Pons (tissue), 1 donor: ENCODE data around the gene DNAL4.
A peak's percentile ranks its signal among the peaks of the same experiment; 100 is the strongest.
"Not testable (repeated sequence)": the region's sequence is repeated elsewhere in the genome, so short reads cannot be mapped to it uniquely, and the experiment has no call there.

Source experiments
- DNase-seq: peaks from one replicate; pipeline ENCODE4 v3.0.0-alpha.2; 2016; ENCODE audit warnings: low spot score

Gene DNAL4

DNA sequence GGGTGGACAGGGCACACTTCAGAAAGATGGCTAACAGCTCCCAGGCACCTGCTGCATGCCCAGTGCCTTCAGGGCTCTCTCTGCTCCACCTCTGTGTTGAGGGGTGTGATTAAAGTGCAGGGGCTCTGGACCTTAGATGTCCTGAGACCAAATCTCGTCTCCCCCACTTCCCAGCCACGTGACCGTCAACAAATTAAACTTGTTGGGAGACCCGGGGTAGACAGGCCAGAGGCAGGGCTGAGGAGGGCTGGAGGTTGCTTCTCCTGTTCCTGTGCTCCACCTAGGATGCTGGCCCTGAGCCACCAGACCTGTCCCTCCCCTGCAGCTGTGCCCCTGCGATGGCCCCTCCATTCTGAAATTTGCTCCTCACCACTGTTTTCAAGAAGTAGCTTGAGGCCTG, 32.9 kb upstream of the DNAL4 start:
- no peak for DNase-seq

- DNase-seq = no peak
These were observed 32.4 kb upstream of the DNAL4 start for GRCh38 chr22:38826386-38826785.

DNA sequence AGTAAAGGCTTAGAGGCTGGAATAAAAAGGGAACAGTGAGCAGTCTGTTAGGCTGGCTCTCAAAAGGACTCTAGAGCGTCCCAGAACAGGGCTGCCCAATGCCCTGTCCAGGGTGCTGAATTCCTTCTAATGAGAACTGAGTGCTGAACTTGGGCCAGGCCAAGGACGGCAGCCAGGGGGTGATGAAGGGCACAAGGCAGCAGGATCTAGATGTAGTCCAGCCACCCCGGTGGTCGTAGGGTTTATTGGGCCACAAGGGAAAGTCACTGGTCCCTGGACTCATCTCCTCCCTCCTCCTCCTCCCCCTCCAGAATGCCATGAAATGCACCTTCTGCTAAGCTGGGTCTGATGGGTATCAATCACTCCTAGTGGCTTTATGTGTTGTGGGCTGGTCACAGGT, 30.6 kb upstream of the DNAL4 start:
- DNase-seq = peak; percentile 85

DNA sequence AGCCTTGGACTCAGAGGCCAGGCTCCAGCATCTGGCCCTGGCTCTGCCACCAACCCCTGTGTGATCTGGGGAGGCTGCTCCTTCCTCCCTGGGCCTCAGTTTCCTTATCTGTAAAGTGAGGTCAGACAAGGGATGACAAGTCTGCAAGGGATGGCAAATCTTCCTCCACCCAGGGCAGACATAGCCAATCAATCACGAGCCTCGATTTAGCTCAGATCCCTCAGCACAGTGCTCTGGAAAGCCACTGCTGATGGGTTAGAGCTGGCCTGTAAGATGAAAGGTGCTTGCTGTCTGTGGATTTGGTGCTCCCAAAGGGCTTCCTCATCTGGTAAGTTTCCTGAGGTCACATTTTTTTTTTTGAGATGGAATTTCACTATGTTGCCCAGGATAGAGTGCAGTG, 29.7 kb upstream of the DNAL4 start:
- no peak for DNase-seq

DNA sequence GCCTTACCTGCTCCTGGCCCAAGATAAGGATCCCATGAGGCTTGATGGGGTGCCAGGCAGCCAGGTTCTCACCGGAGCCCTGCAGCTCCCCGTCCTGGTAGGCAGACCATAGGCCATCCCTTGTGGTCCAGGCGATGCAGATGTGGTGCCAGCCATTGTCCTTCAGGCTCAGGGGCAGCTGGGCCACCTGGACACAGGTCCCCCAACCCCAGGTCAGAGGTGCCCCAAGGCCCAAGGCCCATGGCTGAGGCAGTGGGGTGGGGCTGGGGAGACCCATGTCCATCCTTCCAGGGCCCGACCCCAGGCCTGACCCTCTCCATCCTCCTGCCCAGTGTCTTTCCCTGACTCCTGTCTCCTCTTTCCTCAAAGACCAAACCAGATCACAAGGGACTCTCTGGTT, 29.1 kb upstream of the DNAL4 start:
- DNase-seq = no peak

- DNase-seq = no peak
These were observed 26.1 kb upstream of the DNAL4 start for GRCh38 chr22:38820020-38820419.

- DNase-seq = no peak
These were observed 25.5 kb upstream of the DNAL4 start for GRCh38 chr22:38819387-38819940.

GRCh38 chr22:38817196-38817595, 23.3 kb upstream of the DNAL4 start:
- DNase-seq = no peak

GRCh38 chr22:38815842-38816241, 21.9 kb upstream of the DNAL4 start:
- no peak for DNase-seq

GRCh38 chr22:38811241-38811640, 17.3 kb upstream of the DNAL4 start:
- DNase-seq = no peak

DNA sequence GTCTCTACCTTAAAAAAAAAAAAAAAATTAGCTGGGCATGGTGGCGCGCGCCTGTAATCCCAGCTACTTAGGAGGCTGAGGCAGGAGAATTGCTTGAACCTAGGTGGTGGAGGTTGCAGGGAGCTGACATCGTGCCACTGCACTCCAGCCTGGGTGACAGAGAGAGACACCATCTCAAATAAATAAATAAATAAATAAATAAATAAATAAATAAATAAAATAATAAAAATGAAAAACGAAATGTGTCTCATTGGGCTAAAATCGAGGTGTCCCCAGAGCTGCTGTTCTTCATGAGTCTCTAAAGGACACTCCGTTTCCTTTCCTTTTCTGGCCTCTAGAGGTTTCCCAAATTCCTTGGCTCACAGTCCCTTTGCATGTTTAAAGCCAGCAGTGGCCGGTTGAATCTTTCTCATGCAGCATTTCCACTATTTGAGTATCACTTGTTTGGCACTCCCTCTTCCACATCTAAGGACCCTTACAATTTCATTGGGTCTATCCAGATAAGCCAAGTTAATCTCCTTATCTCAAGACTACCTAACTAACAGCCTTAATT, 11.2 kb upstream of the DNAL4 start:
- not testable (repeated sequence) for DNase-seq

- peak; percentile 52 for DNase-seq
These were observed 8.8 kb upstream of the DNAL4 start for GRCh38 chr22:38802671-38803121.

GRCh38 chr22:38799265-38800002, 5.5 kb upstream of the DNAL4 start:
- no peak for DNase-seq

GRCh38 chr22:38798496-38798895, 4.6 kb upstream of the DNAL4 start:
- no peak for DNase-seq

DNA sequence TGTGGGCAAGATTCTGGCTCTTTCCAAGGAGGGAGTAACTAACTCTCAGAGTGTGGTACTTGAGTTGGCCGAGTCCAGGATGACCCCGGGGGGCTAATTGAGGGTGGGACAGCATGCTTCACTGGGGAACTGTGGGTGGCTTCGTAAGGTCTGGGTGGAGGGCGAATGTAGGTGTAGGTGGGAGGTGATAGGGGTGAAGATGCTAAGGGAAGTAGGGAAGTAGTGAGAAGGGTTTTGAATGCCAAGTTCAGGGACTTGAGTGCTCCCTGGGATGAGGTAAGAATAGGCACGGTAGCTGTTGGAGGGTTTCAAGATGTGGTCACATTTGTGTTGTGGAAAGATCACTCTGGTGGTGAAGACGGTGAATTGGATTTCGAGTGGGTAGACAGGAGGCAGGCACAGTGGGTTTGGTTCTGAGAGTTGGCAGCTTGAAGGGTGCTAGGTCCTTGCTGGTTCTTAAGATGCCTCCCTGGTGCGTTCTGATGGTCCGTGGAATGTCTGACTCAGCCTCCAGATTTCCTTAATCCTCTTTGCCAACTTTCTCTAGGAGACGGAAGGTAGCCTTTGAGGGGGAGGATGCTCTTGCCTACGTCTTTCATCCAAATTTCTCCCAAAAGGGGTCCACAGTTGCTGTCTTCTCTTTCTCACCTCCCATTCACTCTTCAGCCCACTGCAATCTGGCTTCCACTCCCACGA, 2.5 kb upstream of the DNAL4 start:
- no peak for DNase-seq

- DNase-seq = no peak
These were observed 1.6 kb upstream of the DNAL4 start for GRCh38 chr22:38795569-38795968.

GRCh38 chr22:38793317-38793716, 626 bp downstream of the DNAL4 start:
- no peak for DNase-seq

GRCh38 chr22:38792833-38793232, 1.1 kb downstream of the DNAL4 start:
- no peak for DNase-seq

DNA sequence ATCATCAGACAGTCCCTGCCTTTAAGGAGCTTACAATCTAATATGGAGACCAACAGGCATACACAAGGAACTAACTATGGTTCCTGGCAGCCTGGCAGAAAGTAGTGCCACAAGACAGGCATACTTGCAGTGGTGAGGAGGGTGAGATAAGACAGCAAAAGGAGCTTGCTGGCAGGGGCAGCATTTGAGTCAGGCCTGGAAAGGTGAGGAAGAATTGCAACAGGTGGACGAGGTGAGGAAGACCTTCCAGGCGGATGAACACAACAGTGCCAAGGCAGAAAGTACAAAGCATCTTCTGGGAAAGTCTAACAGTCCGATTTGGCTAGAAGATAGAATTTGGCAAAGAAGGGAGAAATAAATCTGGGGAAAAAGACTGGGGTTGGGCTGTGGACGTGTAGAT, 4.3 kb downstream of the DNAL4 start:
- DNase-seq = no peak

- DNase-seq = no peak
These were observed 5.1 kb downstream of the DNAL4 start for GRCh38 chr22:38788846-38789245.

DNA sequence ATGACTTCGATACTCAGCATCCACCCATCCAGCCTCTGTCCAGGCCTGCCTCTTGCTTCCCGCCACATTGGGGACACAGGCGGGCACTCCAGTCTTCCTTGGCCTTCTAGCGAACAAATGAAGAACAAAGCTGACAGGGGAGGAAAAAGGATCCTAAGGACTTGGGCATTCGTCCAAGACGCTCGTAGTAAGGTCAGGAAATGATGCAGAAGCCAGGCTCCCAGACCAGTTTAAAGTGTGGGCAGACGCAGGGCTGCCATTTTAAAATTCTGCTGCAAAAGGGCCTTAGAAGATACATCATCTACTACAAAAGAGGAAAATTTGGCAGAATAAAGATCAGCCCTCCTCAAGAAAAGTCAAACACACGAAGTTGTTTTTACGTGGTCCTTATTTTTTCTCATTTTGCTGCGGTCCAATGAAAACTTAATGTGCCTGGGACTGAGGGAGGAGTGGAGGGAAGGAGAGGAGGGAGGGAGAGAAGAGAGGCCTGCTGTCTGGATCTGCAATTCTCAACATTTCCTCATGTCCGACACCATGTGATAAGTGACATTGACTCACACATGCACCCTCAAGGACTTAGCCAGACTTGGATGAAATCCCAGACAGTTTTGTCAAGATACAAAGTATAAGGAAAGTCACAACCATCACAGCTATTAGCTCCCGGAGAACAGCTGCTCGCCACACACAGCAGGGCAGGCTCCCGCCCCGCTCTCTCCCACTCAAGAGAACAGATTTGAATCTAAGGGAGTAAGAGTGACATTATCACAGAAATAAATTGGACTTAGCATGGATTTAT, 5.7 kb downstream of the DNAL4 start:
- peak; percentile 72 for DNase-seq

DNA sequence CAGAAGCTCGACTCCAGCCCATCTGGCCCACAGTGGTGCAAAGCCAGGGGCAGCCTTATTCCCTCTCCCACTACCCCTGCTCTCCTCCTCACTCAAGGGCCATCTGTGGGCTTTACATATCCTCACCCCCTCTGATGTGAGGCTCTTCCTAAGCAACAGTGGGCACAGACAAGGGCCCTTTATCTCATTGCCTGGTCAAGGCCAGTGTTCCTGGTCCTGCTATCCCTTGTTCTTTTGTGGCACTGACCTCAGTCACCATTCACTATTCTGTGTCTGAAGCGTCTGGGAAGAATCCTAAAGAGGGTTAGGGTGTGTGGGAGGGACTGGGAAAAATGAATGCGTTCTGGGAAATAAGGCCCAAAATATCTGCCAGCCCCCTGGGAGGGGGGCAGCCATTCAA, 7.3 kb downstream of the DNAL4 start:
- peak; percentile 64 for DNase-seq
